OCI-LY1 (cell line): Measurements from ENCODE around the gene ARAP1.

Experiments
- EZH2 ChIP-seq: fragments of 200-600 bp; sonication (generic), shearing (Covaris generic); IDR thresholded peaks from 2 replicates; pipeline ENCODE4 v1.8.0; 2017; ENCODE audit warnings: borderline replicate concordance, mixed run types, mild to moderate bottlenecking, antibody characterized with exemption, low read length, moderate library complexity, mixed read lengths
- TF ChIP-seq, protein P1 (sequence below): fragments of 200-600 bp; sonication (generic), shearing (Covaris generic); IDR thresholded peaks from 2 replicates; pipeline ENCODE4 v1.5.1; 2017; ENCODE audit warnings: mild to moderate bottlenecking, antibody characterized with exemption, low read length, moderate library complexity, mixed read lengths

DNA sequence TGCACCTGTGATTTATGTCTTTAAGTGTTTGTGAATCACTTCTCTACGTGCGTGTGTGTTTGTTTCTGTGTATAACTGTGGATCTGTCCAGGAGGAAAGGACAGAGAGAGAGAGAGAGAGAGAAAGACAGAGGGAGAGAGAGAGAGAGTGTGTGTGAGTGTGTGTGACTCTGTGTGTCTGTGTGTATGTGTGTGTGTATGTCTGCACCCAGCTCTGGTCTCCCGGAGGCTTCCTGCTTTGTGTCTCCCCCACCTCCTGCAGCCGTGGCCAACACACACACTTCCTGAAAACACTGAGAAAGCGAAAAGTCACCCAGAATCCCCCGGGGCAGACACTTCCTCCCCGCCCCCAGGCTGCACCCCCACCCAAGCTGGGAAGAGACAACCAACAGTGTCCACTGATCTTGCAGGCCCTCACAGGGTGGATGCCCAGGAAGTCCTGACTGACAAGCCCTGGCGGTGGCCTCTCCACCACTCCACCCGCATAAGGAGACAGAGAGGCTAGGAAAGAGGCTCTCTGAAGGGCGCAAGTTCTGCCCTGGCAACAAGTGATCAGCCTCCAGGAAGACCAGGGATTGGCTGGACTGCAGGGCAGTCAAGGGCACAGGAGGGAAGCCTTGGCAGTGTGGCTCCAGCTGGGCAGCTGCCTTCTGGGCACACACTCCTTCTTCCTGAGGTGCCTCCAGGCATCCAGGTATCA lies 30.0 kb downstream of the ARAP1 start:
- TF ChIP-seq, protein P1, sequence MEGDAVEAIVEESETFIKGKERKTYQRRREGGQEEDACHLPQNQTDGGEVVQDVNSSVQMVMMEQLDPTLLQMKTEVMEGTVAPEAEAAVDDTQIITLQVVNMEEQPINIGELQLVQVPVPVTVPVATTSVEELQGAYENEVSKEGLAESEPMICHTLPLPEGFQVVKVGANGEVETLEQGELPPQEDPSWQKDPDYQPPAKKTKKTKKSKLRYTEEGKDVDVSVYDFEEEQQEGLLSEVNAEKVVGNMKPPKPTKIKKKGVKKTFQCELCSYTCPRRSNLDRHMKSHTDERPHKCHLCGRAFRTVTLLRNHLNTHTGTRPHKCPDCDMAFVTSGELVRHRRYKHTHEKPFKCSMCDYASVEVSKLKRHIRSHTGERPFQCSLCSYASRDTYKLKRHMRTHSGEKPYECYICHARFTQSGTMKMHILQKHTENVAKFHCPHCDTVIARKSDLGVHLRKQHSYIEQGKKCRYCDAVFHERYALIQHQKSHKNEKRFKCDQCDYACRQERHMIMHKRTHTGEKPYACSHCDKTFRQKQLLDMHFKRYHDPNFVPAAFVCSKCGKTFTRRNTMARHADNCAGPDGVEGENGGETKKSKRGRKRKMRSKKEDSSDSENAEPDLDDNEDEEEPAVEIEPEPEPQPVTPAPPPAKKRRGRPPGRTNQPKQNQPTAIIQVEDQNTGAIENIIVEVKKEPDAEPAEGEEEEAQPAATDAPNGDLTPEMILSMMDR, result no peak
- TF ChIP-seq EZH2, result no peak
